ENCODE data around the gene NR1D2.

Gene NR1D2

DNA sequence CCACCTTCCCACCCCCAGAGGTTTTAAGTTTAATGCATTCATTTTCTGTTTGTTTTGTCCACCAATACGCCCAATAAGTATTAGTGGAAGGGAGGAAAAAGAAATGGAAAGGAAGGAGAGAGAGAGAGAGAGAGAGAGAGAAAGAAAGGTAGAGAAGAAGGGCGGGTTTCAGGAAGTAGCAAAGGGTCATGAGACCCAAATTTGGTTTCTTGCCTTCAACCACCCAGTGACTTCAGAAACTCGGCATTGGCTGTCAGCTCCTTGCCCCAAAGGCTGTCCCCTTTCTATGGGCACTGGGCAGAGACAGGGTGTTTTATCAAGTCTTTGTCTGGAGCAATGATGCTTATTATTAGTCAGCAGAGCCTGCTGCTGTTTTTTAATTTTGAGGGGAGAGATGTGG is 13.5 kb upstream of the NR1D2 start:
- DNase-seq (ENCODE audit: low read depth), result no peak

DNA sequence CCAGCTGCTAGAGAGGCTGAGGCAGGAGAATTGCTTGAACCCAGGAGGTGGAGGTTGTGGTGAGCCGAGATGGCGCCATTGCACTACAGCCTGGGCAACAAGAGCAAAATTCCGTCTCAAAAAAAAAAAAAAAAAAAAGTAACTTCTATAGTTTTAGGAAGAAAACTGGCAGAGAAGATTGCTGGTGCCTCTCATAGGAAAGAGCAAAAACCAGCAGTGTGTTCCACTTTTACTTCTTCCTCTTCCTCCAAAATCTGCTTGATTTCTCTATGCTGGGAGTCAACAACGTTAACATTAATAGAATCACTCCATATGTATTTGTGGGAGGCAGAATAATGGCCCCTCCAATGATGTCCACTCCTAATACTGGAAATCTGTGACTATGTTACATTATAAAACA is 12.5 kb upstream of the NR1D2 start:
- no peak for DNase-seq (ENCODE audit: low read depth)

DNA sequence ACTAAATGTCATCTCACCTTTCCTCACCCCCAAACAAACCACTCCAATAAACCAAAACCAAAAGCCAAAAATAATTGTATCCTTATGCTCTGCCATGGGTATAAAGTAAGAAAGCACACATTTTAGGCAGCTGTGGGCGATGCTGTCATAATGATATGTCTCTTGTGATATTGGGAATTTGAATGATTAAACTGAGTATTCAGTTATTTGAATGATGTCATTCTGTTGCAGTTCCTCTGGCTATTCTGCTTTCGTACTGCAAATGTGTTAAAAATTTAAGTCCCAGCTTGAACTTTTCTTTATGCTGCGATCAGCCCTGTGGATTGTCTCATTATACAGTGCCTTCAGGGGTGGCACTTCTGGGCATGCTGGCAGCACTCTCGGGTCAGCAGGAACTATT is 10.8 kb upstream of the NR1D2 start:
- DNase-seq (ENCODE audit: low read depth), result no peak

DNA sequence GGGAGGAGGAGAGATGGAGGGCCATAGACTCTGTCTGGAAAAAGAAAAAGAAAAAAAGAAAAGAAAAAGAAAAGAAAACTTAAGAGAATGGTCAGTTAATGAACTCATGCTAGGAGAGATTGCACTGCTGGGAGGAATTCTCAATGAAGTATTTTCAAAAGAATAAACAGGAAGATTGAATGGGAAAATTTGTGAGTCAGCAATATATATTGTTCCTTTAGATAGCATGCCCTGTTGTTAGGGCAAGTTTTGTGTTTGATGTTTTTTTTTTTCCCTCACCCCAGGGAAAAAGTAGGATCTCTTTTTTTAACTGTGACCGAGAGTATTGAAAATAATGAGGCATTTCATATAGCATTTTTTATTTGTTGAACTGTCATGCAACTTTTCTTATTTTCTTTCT is 7.8 kb upstream of the NR1D2 start:
- no peak for DNase-seq (ENCODE audit: low read depth)

DNA sequence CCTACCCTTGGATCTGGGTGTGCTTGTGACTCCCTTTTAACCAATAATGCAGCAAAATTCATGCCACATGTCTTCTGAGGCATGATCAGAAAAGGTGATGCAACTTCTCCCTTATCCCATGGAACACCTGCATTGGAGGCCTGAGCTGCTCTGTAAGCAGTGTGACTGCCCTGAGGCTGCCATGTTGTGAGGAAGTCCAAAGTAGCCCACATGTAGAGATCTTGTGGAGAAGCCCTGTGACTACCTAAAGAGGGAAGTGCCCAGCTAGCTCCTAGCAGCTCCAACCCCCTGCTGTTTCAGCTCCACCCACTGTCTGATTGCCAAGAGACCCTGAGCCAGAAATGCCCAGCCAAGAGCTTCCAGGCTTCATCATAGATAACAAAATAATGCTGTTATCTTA is 6.4 kb upstream of the NR1D2 start:
- DNase-seq (ENCODE audit: low read depth), result no peak

DNA sequence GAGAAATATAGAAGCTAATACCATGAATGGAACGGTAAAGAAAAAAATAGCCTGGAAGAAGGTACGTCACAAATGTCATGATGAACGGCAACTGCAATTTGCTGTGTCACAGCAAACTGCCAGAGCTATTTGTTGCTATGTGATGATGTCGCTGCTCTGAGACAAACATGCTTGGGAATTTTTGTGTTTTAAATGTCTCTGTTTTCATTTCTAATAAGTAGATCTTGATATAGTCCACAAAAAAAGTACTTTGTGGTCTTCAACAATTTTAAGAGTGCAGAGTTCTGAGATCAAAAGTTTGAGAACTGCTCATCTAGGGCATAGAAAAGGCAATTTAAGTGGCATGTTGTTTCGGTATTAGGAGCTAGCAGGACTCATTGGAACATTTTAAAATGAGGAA is 4.3 kb upstream of the NR1D2 start:
- no peak for DNase-seq (ENCODE audit: low read depth)

DNA sequence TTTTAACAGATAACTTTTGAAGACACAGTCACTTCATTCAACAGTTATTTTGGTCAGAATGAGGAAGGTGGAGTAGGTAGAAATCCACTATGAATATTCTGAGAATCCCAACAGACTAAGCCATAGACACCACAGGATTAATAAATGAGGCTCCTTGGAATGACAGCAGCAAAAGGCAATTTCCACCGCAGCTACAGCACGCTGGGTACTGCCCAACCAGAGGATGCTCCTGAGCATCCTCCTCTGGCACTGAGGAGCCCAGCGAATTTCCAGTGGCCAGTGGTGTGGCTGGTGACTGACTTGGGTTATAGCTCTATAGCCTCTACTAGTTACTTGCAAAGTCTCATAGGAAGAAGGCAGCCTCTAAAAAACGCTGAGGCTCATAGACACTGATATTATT is 3.6 kb upstream of the NR1D2 start:
- no peak for DNase-seq (ENCODE audit: low read depth)

DNA sequence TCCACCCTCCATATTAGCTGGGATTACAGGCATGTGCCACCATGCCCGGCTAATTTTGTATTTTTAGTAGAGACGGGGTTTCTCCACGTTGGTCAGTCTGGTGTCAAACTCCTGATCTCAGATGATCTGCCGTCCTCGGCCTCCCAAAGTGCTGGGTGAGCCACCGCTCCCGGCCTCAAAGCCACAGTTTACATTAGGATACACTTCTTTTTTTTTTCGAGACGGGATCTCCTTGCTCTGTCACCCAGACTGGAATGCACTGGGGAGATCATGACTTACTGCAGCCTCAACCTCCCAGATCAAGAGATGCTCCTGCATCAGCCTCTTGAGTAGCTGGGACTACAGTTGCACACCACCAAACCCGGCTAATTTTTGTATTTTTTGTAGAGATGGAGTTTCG is 2.5 kb upstream of the NR1D2 start:
- DNase-seq (ENCODE audit: low read depth), result no peak

DNA sequence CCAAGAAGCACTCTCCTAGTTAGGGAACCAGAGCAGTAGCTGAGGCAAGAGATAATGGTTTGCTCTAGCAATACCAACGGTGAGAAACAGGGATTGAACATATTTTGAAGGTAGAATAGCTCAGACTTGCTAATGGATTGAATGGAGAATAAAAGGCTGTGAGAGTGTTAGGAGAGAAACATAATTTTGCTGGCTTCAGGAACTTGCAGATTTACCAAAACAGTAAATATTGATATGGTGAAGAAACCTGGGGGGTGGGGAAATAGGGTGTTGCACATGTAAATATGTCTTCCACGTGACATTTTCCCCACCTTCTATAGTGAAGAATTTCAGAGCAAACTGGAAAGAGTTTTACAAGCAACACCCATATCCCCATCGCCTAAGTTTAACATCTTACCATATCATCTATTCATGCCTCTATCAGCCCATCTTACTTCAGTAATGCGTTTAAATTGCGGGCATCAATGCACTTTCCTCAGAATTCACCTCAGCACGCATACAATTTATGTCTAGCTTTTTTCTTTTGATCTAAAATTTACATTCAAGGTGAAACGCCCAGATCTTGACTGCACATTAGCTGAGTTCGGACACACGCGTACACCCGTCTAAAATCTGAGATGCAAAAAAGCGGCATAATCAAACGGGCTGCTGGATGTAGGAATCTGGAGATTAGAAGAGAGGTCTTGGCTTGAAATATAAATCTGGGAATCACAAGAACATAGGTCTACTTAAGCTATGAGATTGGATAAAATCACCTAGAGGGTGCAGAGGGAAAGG is 891 bp upstream of the NR1D2 start:
- DNase-seq (ENCODE audit: low read depth), result no peak

DNA sequence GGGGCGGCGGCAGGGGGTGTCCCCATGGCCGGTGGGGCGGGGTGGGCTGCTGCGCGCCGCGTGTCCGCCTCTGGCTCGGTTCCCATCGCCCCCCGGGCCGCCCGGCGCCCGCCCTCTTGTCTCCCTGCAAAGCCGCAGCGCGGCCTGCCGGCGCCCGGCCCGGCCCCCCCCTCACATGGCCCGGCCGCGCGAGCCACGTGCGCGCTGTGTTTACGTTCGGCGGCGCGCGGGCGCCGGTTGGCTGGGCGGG is 502 bp downstream of the NR1D2 start:
- DNase-seq (ENCODE audit: low read depth), result no peak

DNA sequence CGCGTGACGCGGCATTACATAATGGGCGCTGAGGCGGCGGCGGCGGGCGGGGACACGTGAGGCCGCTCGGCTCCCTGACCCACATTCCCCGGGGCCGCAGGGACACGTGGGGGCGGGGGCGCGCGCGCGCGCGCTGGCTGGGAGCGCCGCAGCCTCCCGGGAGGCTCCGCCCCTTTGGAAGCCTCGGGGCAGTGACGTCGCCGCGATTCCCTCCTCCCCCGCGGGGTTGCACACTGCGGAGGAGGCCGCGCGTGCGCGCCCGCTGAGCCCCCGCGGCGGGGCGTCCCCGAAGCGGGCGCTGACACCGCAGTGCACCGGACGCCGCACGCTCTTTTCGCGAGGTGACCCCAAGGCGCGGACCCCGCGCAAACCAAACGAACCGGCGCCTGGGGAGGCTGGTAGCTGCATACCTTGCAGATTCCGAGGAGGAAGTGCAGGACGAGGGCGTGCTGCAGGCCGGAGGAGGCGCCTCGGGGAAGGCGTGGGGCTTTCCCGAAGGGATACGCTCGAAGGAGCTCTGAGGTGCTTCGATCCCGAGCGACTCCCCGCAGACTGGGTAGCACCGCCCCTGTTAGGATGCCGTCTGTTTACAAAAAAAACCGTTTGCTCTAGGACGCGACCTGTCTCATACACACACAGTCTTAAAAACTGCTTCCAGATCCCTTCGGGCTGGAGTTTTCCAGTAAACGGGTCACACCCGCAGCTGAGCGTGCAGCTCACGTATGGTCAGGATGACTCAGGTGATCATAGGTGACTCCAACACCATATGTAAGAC is 1.0 kb downstream of the NR1D2 start:
- DNase-seq (ENCODE audit: low read depth), result peak; percentile 88

DNA sequence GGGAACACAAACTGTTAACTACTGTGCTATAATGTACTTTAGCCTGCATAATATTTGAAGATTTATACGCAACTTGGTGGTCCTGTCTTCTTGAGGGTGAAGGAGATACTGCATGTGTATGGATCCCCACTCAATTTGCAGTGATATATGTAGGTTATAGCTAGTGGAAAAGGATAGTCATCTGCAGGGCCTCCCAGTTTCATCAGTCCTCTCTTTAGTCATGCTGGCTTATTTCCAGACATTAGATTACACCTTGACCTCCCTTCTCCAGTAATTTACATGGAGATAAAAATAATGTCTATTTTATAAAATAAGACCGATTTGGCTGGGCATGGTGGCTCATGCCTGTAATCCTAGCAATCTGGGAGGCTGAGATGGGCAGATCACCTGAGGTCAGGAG is 3.7 kb downstream of the NR1D2 start:
- DNase-seq (ENCODE audit: low read depth), result no peak

DNA sequence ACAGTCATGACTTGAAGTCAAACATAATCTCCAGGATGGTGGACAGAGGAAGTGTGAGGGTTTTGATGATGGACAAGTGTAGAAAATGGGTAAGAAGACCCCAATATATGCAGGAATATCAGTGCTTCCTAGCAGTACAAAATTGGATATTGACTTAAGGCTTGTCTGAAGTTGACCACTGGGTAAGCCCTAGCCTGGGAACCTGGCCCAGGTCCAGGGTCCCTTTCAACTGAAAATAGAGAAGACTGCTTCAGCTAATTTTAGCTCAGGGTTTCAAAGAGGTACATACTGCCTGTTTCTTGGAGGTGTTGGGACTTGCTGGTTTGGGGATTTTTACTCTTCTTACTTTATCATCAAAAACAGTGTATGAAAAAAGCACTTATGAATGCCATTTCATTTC is 4.7 kb downstream of the NR1D2 start:
- DNase-seq (ENCODE audit: low read depth), result no peak

DNA sequence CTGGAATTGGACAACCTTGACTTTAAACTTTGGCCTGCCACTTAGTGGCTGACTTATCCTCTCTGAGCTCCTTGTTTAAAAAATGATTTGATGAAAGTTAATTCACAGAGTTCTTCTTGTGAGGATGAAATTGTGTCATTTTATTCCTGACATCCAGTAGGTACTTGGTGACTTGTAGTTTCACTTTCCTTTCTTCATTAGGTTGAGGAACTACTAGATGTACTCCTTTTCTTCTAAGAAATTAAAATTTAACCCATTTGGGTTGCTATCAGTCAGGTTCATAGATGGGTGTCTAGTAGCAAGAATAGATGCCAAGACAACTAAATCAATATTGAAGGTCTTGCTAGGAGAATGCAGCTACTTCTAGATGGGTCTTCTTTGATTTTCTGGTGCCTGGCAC is 5.2 kb downstream of the NR1D2 start:
- DNase-seq (ENCODE audit: low read depth), result no peak

DNA sequence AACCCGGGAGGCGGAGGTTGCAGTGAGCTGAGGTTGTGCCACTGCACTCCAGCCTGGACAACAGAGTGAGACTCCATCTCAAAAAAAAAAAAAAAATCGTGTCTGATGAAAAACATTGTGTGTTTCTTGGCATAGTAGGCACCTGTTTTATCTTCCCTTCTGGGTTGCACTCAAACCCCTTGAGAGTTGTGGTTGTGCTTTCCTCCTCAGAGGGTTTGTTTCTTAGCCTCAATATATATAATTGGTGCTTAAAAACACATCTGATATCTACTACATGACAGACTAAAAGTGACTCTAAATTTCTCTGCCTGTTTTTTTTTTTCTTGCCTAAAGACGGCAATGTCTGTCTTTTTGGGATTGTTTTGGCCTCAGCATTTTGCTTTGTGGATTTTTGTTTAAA is 7.6 kb downstream of the NR1D2 start:
- DNase-seq (ENCODE audit: low read depth), result no peak

DNA sequence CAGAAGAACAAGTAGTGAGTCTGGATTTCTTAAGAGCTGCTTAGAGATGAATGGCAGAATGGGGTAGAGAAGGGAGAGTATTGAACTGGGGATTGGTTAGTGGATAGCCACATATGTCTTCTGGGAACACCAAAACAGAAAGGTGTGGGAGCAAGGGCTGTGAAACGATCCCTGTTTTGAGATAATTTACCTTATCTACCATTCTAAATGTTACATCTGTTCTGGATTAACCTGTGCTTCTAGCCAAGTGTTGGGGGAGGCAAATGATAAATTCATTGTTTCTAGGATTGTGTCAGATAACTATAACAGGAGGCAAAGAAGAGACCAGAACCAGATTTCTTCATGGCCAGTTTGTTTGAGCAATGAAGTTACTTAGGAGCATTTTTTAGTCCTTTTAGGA is 8.4 kb downstream of the NR1D2 start:
- no peak for DNase-seq (ENCODE audit: low read depth)

DNA sequence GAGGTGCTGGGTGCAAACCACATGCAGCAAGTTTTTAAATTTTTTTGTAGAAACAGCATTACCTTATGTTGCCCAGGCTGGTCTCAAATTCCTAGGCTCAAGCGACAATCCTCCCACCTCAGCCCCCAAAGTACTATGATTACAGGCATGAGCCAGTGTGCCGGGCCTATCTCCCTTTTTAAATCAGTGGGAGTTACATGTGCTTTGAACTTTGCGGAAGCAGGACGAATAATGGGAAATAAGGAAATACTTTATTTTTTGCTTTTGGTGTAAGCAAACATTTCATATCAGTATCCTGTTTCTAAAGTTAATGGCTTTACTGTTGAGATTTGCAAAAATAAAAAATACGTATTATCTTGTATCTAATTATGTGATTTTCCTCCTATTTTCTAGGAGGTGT is 9.1 kb downstream of the NR1D2 start:
- no peak for DNase-seq (ENCODE audit: low read depth)

DNA sequence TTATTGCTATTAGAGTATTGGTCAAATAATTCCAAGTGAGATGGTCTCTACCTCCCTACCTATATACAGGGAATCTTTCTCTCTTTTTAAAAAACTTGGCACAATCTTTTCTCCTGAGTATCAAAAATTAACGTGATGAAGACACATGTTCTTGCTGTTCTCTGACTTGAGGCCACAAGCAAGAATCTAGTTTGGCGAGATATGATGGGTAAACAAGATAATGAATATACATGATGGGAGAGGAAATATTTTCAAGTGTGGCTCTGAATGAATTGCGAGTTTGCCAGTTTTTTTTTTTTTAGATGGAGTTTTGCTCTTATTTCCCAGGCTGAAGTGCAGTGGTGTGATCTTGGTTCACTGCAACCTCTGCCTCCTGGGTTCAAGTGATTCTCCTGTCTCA is 11.6 kb downstream of the NR1D2 start:
- no peak for DNase-seq (ENCODE audit: low read depth)

DNA sequence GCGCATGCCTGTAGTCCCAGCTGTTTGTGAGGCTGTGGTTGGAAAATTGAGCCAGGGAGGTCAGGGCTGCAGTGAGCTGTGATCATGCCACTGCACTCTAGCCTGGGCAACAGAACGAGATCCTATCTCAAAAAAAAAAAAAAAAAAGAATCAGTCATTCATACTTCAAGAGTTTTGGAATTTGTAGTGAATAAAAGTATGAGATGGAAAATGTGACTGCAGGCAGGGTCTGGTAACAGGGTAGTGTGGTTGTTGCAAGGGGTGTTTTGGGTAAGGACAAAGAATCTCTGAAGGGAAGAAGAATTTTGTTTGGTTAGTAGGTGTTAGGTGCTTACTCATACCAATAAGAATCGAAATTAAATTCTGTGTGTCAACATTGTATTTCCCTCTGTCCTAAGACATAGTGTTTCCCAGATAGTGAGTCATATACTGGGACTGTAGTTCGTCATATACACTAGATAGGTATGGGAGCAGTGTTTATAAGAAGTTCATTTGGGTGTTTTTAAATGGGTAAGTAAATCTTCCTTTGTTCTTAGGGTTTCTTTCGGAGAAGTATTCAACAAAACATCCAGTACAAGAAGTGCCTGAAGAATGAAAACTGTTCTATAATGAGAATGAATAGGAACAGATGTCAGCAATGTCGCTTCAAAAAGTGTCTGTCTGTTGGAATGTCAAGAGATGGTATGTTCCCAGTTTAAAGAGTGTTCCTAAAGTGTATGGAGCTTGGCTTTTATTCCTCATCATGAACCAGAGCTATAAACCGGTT is 14.2 kb downstream of the NR1D2 start:
- DNase-seq (ENCODE audit: low read depth), result no peak

DNA sequence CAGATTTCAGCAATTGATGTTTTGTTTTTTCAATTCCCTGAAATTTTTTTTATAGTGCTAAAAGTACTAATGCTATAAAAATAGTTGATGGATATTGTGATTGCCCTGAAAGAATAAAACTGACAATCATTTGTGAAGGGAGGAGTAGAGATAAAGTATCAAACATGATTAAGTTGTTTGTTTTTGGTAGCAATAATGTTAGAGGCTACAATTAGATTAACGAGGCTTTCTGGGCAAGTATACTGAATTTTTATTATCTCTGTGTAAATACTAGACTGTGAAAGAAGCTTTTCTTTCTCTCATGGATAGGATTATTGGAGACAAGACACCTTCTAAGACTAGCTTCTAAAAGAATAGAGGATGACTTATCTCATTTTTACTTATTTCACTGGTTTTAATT is 15.6 kb downstream of the NR1D2 start:
- no peak for DNase-seq (ENCODE audit: low read depth)

DNA sequence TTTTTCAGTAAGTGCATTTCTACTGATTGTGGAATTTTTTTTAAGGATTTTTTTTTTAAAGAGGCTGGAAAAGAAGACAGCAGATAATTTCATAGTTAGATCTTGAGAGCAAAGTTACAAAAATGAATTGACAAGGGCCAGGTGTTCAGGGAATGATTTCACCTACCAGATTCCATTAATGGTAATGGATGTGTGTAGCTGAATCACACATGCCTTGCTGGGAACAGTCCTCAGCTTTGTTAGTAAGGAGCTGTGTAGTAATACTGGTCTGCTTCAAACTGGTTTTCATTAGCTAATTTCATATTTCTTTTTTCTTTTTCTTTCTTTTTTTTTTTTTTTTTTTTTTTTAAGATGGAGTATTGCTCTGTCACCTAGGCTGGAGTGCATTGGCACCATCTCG is 16.0 kb downstream of the NR1D2 start:
- no peak for DNase-seq (ENCODE audit: low read depth)

DNA sequence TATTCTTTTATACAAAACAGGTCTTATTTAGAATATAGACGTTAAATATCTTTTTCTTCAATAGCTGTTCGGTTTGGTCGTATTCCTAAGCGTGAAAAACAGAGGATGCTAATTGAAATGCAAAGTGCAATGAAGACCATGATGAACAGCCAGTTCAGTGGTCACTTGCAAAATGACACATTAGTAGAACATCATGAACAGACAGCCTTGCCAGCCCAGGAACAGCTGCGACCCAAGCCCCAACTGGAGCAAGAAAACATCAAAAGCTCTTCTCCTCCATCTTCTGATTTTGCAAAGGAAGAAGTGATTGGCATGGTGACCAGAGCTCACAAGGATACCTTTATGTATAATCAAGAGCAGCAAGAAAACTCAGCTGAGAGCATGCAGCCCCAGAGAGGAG is 16.8 kb downstream of the NR1D2 start:
- DNase-seq (ENCODE audit: low read depth), result no peak

DNA sequence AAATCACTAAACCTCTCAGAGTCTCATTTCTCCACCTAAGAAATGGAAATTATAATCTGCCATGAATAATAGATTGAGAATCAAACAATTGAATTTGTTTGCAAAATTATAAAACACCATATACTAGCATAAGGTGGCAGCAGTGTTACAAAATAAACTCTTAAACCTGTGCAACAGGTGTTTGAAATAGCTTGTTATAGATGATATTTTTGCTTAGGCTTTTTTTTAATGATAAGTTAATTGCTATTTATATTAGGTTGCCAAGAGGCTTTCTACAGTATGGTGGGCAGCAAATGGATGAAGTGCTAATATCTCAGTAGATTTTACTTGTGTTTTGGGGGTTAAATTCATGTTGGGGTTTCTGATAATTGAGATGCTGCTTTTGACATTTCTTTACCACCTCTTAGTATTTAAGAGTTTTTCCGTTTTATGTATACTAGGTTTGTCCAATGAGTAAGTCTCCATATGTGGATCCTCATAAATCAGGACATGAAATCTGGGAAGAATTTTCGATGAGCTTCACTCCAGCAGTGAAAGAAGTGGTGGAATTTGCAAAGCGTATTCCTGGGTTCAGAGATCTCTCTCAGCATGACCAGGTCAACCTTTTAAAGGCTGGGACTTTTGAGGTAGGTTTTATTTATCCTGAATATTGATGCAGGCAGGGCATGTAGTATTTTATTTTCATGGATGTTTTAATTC is 19.6 kb downstream of the NR1D2 start:
- DNase-seq (ENCODE audit: low read depth), result no peak

Measured in stromal cell of bone marrow (primary cell).